Neural progenitor cell (in vitro differentiated cells): ENCODE results near the gene ASTN1.

ENCODE experiments used
- CTCF ChIP-seq: fragments of 200-600 bp; sonication (generic); IDR thresholded peaks from 2 replicates; pipeline ENCODE4 v1.5.1; 2017; ENCODE audit warnings: antibody characterized with exemption, mild to moderate bottlenecking
- EZH2phosphoT487 ChIP-seq: fragments of 200-600 bp; sonication (generic); IDR thresholded peaks from 2 replicates; pipeline ENCODE4 v1.6.1; 2017; ENCODE audit warnings: antibody characterized with exemption

DNA sequence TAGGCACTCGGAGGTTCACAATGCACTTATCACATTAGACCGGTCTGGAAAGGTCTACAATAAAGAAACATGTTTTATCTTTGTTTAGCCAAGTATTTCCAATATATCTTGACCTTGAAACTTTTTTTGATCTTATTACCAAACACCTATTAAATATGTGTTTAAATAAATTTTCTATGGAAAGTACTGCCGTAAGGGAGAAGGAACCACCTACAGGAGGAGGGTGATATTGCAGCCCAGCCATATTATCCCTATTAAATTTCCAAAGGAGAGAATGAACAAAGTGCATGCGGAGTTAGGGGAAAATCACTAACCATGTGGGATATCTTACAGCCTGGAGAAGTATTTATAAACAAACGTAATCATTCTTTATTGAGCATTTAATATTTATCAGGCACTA is 20.7 kb upstream of the ASTN1 start:
- TF ChIP-seq CTCF (peak; percentile 58), EZH2phosphoT487 (no peak)
